Activated CD4-positive, alpha-beta T cell treated with anti-CD3 and anti-CD28 coated beads for 36 hours (primary cell): ENCODE data around the gene SPIN1. TPM values are rescaled to one million over a fixed set of nuclear protein-coding genes. Genes with fewer than 3 reads are reported as not detected.

Experiments
- ATAC-seq: fragments of 200-7000 bp; cut with Tn5 transposase; one replicate; pipeline ENCODE4 v1.10.0; 2021; ENCODE audit warnings: mild to moderate bottlenecking, moderate library complexity
- CTCF ChIA-PET: fragments of 350-600 bp; sonication (Branson Sonifier 250); formaldehyde crosslinking; loops from one replicate; lab custom pipeline; 2021; ENCODE audit warnings: antibody characterized with exemption; lab: Charles Lee
- POLR2A ChIA-PET: fragments of 350-600 bp; sonication (Branson Sonifier 250); formaldehyde crosslinking; loops from one replicate; lab custom pipeline; 2021; ENCODE audit warnings: antibody characterized with exemption, inconsistent platforms; lab: Charles Lee
- DNase-seq: peaks from one replicate; pipeline ENCODE4 v3.0.0-alpha.2; 2020
- H3K27ac Mint-ChIP-seq: one replicate; pipeline ENCODE4 v1.8.0; 2021; ENCODE audit warnings: mixed read lengths
- H3K27me3 Mint-ChIP-seq: one replicate; pipeline ENCODE4 v1.8.0; 2021; ENCODE audit warnings: mixed read lengths
- H3K36me3 Mint-ChIP-seq: one replicate; pipeline ENCODE4 v1.8.0; 2021; ENCODE audit warnings: low read depth, mixed read lengths
- H3K4me1 Mint-ChIP-seq: one replicate; pipeline ENCODE4 v1.8.0; 2021; ENCODE audit warnings: mixed read lengths
- H3K4me3 Mint-ChIP-seq: one replicate; pipeline ENCODE4 v1.8.0; 2021; ENCODE audit warnings: mild to moderate bottlenecking, moderate library complexity, mixed read lengths
- H3K9me3 Mint-ChIP-seq: one replicate; pipeline ENCODE4 v1.8.0; 2021; ENCODE audit warnings: low read depth, mixed read lengths
- intact Hi-C, 2 experiments: fragments of 100-400 bp; cut with DNase I in 1 of 2; cut with micrococcal nuclease in 1 of 2; formaldehyde crosslinking; loops; one replicate each; pipeline versions ENCODE4 v1.14.2 to v1.15.1; 2022 to 2024; cut with DNase I, micrococcal nuclease
- total RNA-seq, 2 experiments: library from RNA; stranded (reverse); gene quantifications; one replicate each; pipeline ENCODE4 v1.2.3, GENCODE V29; 2021

SPIN1 gene
- total RNA-seq, 2 experiments from 2014 or later: 17.9 to 22.1 TPM

- POLR2A ChIA-PET: no interaction called here
- Mint-ChIP-seq H3K36me3 (peaks cover 66% of the 10 kb centered on the region), H3K27me3 (no peaks in the 10 kb centered on the region), H3K4me3 (no peak overlapping the region), H3K4me1 (peaks cover 22% of the 10 kb centered on the region), H3K9me3 (peaks cover 27% of the 10 kb centered on the region), H3K27ac (no peak overlapping the region)
- ATAC-seq (no peak), DNase-seq (no peak)
- intact Hi-C loops: no loop called here
- CTCF ChIA-PET: interaction anchor here (0.8 kb wide), 1 partner anchor 18 kb away, joined by 3 read pairs; no protein-coding TSS in a partner anchor
Measured at GRCh38 chr9:88414298-88414697, 26.1 kb downstream of the SPIN1 start.

GRCh38 chr9:88418025-88418424, 29.8 kb downstream of the SPIN1 start:
- no peak overlapping the region for H3K4me3 Mint-ChIP-seq
- ATAC-seq (no peak), DNase-seq (no peak)
- ChIA-PET POLR2A (no interaction called here), CTCF (no interaction called here)
- peaks cover 17% of the 10 kb centered on the region for H3K4me1 Mint-ChIP-seq
- H3K27me3 Mint-ChIP-seq: no peaks in the 10 kb centered on the region
- peaks cover 40% of the 10 kb centered on the region for H3K9me3 Mint-ChIP-seq
- intact Hi-C loops: no loop called here
- H3K36me3 Mint-ChIP-seq: peaks cover 72% of the 10 kb centered on the region
- no peak overlapping the region for H3K27ac Mint-ChIP-seq

GRCh38 chr9:88418715-88419540, 30.7 kb downstream of the SPIN1 start:
- peaks cover 68% of the 10 kb centered on the region for H3K36me3 Mint-ChIP-seq
- POLR2A ChIA-PET: no interaction called here
- peak; percentile 95 for ATAC-seq
- DNase-seq: peak; percentile 68
- peaks cover 17% of the 10 kb centered on the region for H3K4me1 Mint-ChIP-seq
- intact Hi-C loops: loop anchor here in 1 of 2 experiments (1.0 kb wide), 4 partner anchors 31 to 115 kb away; partner anchors contain the start of gene SPIN1
- no peaks in the 10 kb centered on the region for H3K27me3 Mint-ChIP-seq
- H3K4me3 Mint-ChIP-seq: no peak overlapping the region
- peaks cover 40% of the 10 kb centered on the region for H3K9me3 Mint-ChIP-seq
- peak overlapping the region; percentile 86 for H3K27ac Mint-ChIP-seq
- CTCF ChIA-PET: no interaction called here

- Mint-ChIP-seq H3K4me1 (peaks cover 17% of the 10 kb centered on the region), H3K27ac (no peak overlapping the region), H3K4me3 (no peak overlapping the region), H3K27me3 (no peaks in the 10 kb centered on the region), H3K36me3 (peaks cover 59% of the 10 kb centered on the region), H3K9me3 (peaks cover 32% of the 10 kb centered on the region)
- DNase-seq (no peak), ATAC-seq (no peak)
- intact Hi-C loops: no loop called here
- CTCF ChIA-PET: no interaction called here
- POLR2A ChIA-PET: no interaction called here
Measured at GRCh38 chr9:88420227-88420626, 32.0 kb downstream of the SPIN1 start.

GRCh38 chr9:88421348-88421747, 33.1 kb downstream of the SPIN1 start:
- no peak overlapping the region for H3K4me3 Mint-ChIP-seq
- H3K36me3 Mint-ChIP-seq: peaks cover 52% of the 10 kb centered on the region
- CTCF ChIA-PET: no interaction called here
- H3K4me1 Mint-ChIP-seq: peaks cover 21% of the 10 kb centered on the region
- H3K27me3 Mint-ChIP-seq: no peaks in the 10 kb centered on the region
- intact Hi-C loops: no loop called here
- H3K9me3 Mint-ChIP-seq: peaks cover 32% of the 10 kb centered on the region
- no peak for ATAC-seq
- no peak for DNase-seq
- POLR2A ChIA-PET: no interaction called here
- no peak overlapping the region for H3K27ac Mint-ChIP-seq

- Mint-ChIP-seq H3K27me3 (no peaks in the 10 kb centered on the region), H3K4me1 (peaks cover 6% of the 10 kb centered on the region), H3K4me3 (no peak overlapping the region), H3K27ac (no peak overlapping the region), H3K9me3 (peaks cover 9% of the 10 kb centered on the region), H3K36me3 (peaks cover 21% of the 10 kb centered on the region)
- DNase-seq: no peak
- intact Hi-C loops: no loop called here
- no peak for ATAC-seq
- ChIA-PET CTCF (interaction anchor here (0.6 kb wide), 1 partner anchor 287 kb away, joined by 3 read pairs; no protein-coding TSS in a partner anchor), POLR2A (no interaction called here)
Measured at GRCh38 chr9:88425538-88425950, 37.3 kb downstream of the SPIN1 start.

- H3K9me3 Mint-ChIP-seq: no peaks in the 10 kb centered on the region
- CTCF ChIA-PET: no interaction called here
Measured at GRCh38 chr9:88426651-88427050, 38.4 kb downstream of the SPIN1 start.

GRCh38 chr9:88429595-88430430, 41.6 kb downstream of the SPIN1 start:
- intact Hi-C loops: no loop called here
- peaks cover 17% of the 10 kb centered on the region for H3K4me1 Mint-ChIP-seq
- ATAC-seq (no peak), DNase-seq (no peak)
- POLR2A ChIA-PET: no interaction called here
- H3K36me3 Mint-ChIP-seq: peaks cover 19% of the 10 kb centered on the region
- CTCF ChIA-PET: interaction anchor here (0.6 kb wide), 1 partner anchor 104 kb away, joined by 3 read pairs; no protein-coding TSS in a partner anchor
- H3K27ac Mint-ChIP-seq: peak overlapping the region; percentile 20
- no peak overlapping the region for H3K4me3 Mint-ChIP-seq
- no peaks in the 10 kb centered on the region for H3K27me3 Mint-ChIP-seq
- H3K9me3 Mint-ChIP-seq: no peaks in the 10 kb centered on the region

More at GRCh38 chr9:88426651-88427050, 38.4 kb downstream of the SPIN1 start:
- ATAC-seq (no peak), DNase-seq (no peak)
- POLR2A ChIA-PET: no interaction called here
- Mint-ChIP-seq H3K27me3 (no peaks in the 10 kb centered on the region), H3K36me3 (peaks cover 11% of the 10 kb centered on the region), H3K27ac (no peak overlapping the region), H3K4me1 (peaks cover 4% of the 10 kb centered on the region), H3K4me3 (no peak overlapping the region)
- intact Hi-C loops: no loop called here

GRCh38 chr9:88433583-88434255, 45.5 kb downstream of the SPIN1 start:
- DNase-seq: no peak
- POLR2A ChIA-PET: interaction anchor here (0.7 kb wide), 1 partner anchor 142 kb away, joined by 3 read pairs; no protein-coding TSS in a partner anchor
- intact Hi-C loops: loop anchor here in 1 of 2 experiments (2.0 kb wide), 1 partner anchor 43 kb away; no protein-coding TSS in a partner anchor
- ATAC-seq: peak; percentile 90
- Mint-ChIP-seq H3K27ac (peak overlapping the region; percentile 84), H3K27me3 (no peaks in the 10 kb centered on the region), H3K9me3 (no peaks in the 10 kb centered on the region), H3K36me3 (peaks cover 42% of the 10 kb centered on the region), H3K4me1 (peaks cover 25% of the 10 kb centered on the region), H3K4me3 (no peak overlapping the region)
- CTCF ChIA-PET: interaction anchor here (1.0 kb wide), 1 partner anchor 207 kb away, joined by 3 read pairs; no protein-coding TSS in a partner anchor

- intact Hi-C loops: loop anchor here in 1 of 2 experiments (2.0 kb wide), 1 partner anchor 41 kb away; no protein-coding TSS in a partner anchor
- ATAC-seq (no peak), DNase-seq (no peak)
- Mint-ChIP-seq H3K36me3 (peaks cover 39% of the 10 kb centered on the region), H3K27me3 (no peaks in the 10 kb centered on the region), H3K4me1 (peaks cover 31% of the 10 kb centered on the region), H3K4me3 (no peak overlapping the region), H3K9me3 (no peaks in the 10 kb centered on the region), H3K27ac (no peak overlapping the region)
- POLR2A ChIA-PET: no interaction called here
- CTCF ChIA-PET: interaction anchor here (0.7 kb wide), 2 partner anchors 32 to 670 kb away, joined by 3 read pairs; no protein-coding TSS in a partner anchor
Measured at GRCh38 chr9:88435336-88435735, 47.1 kb downstream of the SPIN1 start.

- Mint-ChIP-seq H3K4me3 (no peak overlapping the region), H3K36me3 (peaks cover 39% of the 10 kb centered on the region), H3K27ac (no peak overlapping the region), H3K4me1 (peaks cover 31% of the 10 kb centered on the region), H3K27me3 (no peaks in the 10 kb centered on the region), H3K9me3 (no peaks in the 10 kb centered on the region)
- CTCF ChIA-PET: no interaction called here
- ATAC-seq (no peak), DNase-seq (no peak)
- intact Hi-C loops: no loop called here
- POLR2A ChIA-PET: no interaction called here
Measured at GRCh38 chr9:88436379-88436778, 48.1 kb downstream of the SPIN1 start.
